Stimulated activated CD8-positive, alpha-beta memory T cell treated with anti-CD3 and anti-CD28 coated beads, Interleukin-12 subunit alpha, Interleukin-12 subunit beta, amount 100 ng/mL, for 24 hours (primary cell): ENCODE data around the gene SESTD1.
"Not testable (repeated sequence)": the region's sequence is repeated elsewhere in the genome, so short reads cannot be mapped to it uniquely, and the experiment has no call there.

Experiments
- DNase-seq: peaks from one replicate; pipeline ENCODE4 v3.0.0-alpha.2; 2020; ENCODE audit errors: extremely low read depth

Gene SESTD1

GRCh38 chr2:179237209-179237946, 27.3 kb downstream of the SESTD1 start:
- DNase-seq, result no peak

GRCh38 chr2:179235463-179236108, 29.0 kb downstream of the SESTD1 start:
- no peak for DNase-seq

GRCh38 chr2:179234658-179235240, 29.9 kb downstream of the SESTD1 start:
- DNase-seq, result no peak

- no peak for DNase-seq
Measured at GRCh38 chr2:179233626-179234430, 30.8 kb downstream of the SESTD1 start.

GRCh38 chr2:179233083-179233490, 31.5 kb downstream of the SESTD1 start:
- no peak for DNase-seq

- no peak for DNase-seq
Measured at GRCh38 chr2:179226961-179227259, 37.7 kb downstream of the SESTD1 start.

GRCh38 chr2:179226203-179226960, 38.2 kb downstream of the SESTD1 start:
- DNase-seq, result no peak

GRCh38 chr2:179224361-179224760, 40.3 kb downstream of the SESTD1 start:
- DNase-seq, result no peak

GRCh38 chr2:179222076-179222475, 42.6 kb downstream of the SESTD1 start:
- DNase-seq, result no peak

- no peak for DNase-seq
Measured at GRCh38 chr2:179218848-179219594, 45.6 kb downstream of the SESTD1 start.

- not testable (repeated sequence) for DNase-seq
Measured at GRCh38 chr2:179214671-179215070, 50.0 kb downstream of the SESTD1 start.

GRCh38 chr2:179211355-179211754, 53.3 kb downstream of the SESTD1 start:
- DNase-seq, result no peak

GRCh38 chr2:179208277-179208676, 56.4 kb downstream of the SESTD1 start:
- DNase-seq, result not testable (repeated sequence)

- DNase-seq, result no peak
Measured at GRCh38 chr2:179207047-179207446, 57.6 kb downstream of the SESTD1 start.

GRCh38 chr2:179201869-179202268, 62.8 kb downstream of the SESTD1 start:
- no peak for DNase-seq

- DNase-seq, result not testable (repeated sequence)
Measured at GRCh38 chr2:179195926-179196590, 68.6 kb downstream of the SESTD1 start.

- no peak for DNase-seq
Measured at GRCh38 chr2:179195141-179195540, 69.5 kb downstream of the SESTD1 start.

GRCh38 chr2:179193759-179194394, 70.8 kb downstream of the SESTD1 start:
- DNase-seq, result no peak

- DNase-seq, result no peak
Measured at GRCh38 chr2:179191110-179191509, 73.5 kb downstream of the SESTD1 start.

GRCh38 chr2:179186126-179186525, 78.5 kb downstream of the SESTD1 start:
- no peak for DNase-seq
